SK-N-MC (cell line): ENCODE measurements around the gene ZNF398.
"Not testable (repeated sequence)": the region's sequence is repeated elsewhere in the genome, so short reads cannot be mapped to it uniquely, and the experiment has no call there.

Source experiments
- DNase-seq: peaks from one replicate; pipeline ENCODE4 v3.0.0-alpha.2; 2011; ENCODE audit warnings: low read depth, low spot score
- H3K27ac ChIP-seq: fragments of 200-600 bp; sonication (generic); 2 replicates; pipeline ENCODE4 v1.5.1; 2016; ENCODE audit warnings: mixed run types
- H3K36me3 ChIP-seq: fragments of 200-600 bp; sonication (generic); 2 replicates; pipeline ENCODE4 v1.6.1; 2017; ENCODE audit warnings: antibody characterized with exemption, low read length, mixed read lengths; ENCODE audit not compliant: insufficient read depth
- H3K4me3 ChIP-seq: fragments of 200-600 bp; sonication (generic); 2 replicates; pipeline ENCODE4 v1.5.1; 2016
- H3K9ac ChIP-seq: fragments of 200-600 bp; sonication (generic); 2 replicates; pipeline ENCODE4 v1.8.0; 2017; ENCODE audit warnings: mixed run types, mixed read lengths; ENCODE audit not compliant: insufficient read length
- H3K9me3 ChIP-seq: fragments of 200-600 bp; sonication (generic); 2 replicates; pipeline ENCODE4 v1.6.1; 2017; ENCODE audit warnings: low read depth, mild to moderate bottlenecking, antibody characterized with exemption, low read length, moderate library complexity, mixed read lengths
- EZH2 ChIP-seq: fragments of 200-600 bp; sonication (generic); IDR thresholded peaks from one replicate; pipeline ENCODE4 v1.6.1; 2017; ENCODE audit warnings: antibody characterized with exemption
- FOXP2 ChIP-seq: optimal IDR thresholded peaks from 2 replicates; pipeline ENCODE3; 2011; ENCODE audit warnings: mild to moderate bottlenecking, moderate library complexity; ENCODE audit not compliant: insufficient read depth; ENCODE audit errors: extremely low read length, control extremely low read depth
- POLR2AphosphoS5 ChIP-seq: IDR thresholded peaks from 2 replicates; pipeline ENCODE4 v1.6.1; 2012; ENCODE audit warnings: mild to moderate bottlenecking, low read depth, low read length, borderline replicate concordance

The ZNF398 gene

DNA sequence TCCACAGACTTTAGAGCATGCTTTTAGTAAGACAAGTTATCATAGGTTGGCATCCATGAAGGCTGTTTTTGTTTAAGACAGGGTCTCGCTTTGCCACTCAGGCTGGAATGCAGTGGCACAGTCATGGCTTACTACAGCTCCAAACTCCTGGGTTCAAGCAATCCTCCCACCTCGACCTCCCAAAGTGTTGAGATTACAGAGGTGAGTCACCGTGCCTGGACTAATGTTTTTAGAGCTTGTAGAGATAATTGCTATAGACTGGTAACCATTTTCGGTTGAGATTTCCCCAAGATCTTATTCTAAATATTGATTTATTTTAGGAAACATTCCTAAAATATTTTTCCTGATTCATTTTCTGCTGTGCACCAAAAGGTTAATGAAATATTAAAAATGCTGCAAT lies 5.4 kb upstream of the ZNF398 start:
- Histone ChIP-seq H3K9me3 (no peaks in the 10 kb centered on the region), H3K27ac (no peak overlapping the region), H3K4me3 (no peak overlapping the region), H3K9ac (no peak overlapping the region), H3K36me3 (no peaks in the 10 kb centered on the region)
- no peak for TF ChIP-seq FOXP2
- DNase-seq = no peak

DNA sequence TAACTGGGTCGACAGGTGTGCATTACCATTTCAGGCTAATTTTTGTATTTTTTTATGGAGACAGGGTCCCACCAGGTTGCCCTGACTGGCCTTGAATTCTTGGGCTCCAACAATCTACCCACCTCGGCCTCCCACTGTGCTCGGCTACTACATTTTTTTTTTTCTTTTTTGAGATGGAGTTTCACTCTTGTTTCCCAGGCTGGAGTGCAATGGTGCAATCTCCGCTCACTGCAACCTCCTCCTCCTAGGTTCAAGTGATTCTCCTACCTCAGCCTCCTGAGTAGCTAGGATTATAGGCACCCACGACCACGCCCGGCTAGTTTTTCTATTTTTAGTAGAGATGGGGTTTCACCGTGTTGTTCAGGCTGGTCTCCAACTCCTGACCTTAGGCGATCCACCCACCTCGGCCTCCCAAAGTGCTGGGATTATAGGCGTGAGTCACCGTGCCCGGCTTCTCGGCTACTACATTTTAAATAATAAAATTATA lies 2.8 kb upstream of the ZNF398 start:
- H3K27ac ChIP-seq, DNase-seq, H3K9me3 ChIP-seq, H3K36me3 ChIP-seq, H3K9ac ChIP-seq, H3K4me3 ChIP-seq: not testable (repeated sequence)

GRCh38 chr7:149145031-149145845 lies 2.0 kb upstream of the ZNF398 start:
- no peak for DNase-seq
- no peak for TF ChIP-seq FOXP2
- TF ChIP-seq EZH2 = no peak
- no peak for TF ChIP-seq POLR2AphosphoS5
- H3K27ac ChIP-seq = no peak overlapping the region
- 0 out of 2 replicates have a peak, but pooled peaks cover 4% of the 10 kb centered on the region for H3K36me3 ChIP-seq
- H3K9me3 ChIP-seq = no peaks in the 10 kb centered on the region
- no peak overlapping the region for H3K9ac ChIP-seq
- no peak overlapping the region for H3K4me3 ChIP-seq

DNA sequence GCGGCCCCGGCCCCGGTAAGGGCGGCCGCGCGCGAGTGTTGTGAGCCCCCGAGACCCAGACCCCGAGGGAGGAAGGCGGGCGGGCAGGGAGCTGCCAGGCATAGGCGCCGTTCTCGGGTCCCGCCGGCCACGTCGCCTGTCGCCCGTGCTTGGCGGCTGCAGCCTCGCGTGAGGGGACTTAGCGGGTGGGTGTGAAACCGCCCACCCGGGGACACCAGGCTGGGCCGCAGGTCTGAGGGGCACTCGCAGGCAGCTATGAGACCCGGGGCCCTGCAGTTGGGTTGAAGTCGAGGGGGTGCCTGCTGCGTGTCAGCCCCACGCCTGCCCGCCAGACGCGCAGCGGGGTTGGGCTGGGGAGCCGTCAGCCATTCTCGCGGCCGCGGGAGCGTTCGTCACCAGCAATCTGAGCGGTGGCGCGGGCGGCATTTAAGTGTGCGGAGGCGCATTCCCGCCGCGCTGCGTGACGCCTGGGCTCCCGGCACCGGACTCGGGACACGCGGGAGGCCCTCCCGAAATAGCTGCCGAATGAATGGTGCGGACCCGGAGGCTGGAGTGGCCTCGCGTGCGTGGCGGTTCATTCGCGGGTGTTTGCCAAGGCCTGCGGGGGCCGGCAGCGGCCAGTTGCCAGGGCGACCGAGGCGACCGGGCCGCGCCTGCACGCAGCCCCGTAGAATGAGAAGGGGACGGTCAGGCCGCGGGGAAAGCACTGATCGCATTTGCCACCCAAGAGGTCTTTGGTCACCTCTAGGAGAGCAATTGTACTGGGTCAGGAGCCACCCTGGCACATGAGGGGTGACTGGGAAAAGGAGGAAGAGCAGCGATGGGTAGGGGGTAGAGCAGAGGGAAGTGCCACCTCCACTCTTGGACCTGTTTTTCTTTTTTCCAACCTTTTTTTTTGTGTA lies 750 bp downstream of the ZNF398 start:
- Histone ChIP-seq H3K9ac (peak overlapping the region; percentile 91), H3K27ac (peak overlapping the region; percentile 57; the same call in 1 of the 2 replicates), H3K36me3 (peaks cover 4% of the 10 kb centered on the region; the same call in 1 of the 2 replicates), H3K4me3 (peak overlapping the region; percentile 97), H3K9me3 (no peaks in the 10 kb centered on the region)
- DNase-seq = no peak
- TF ChIP-seq FOXP2 (no peak), POLR2AphosphoS5 (no peak; the same call in 1 of the 2 replicates), EZH2 (no peak)

GRCh38 chr7:149150981-149151380 lies 3.7 kb downstream of the ZNF398 start:
- H3K4me3 ChIP-seq = no peak overlapping the region
- peaks cover 30% of the 10 kb centered on the region for H3K36me3 ChIP-seq
- H3K27ac ChIP-seq = no peak overlapping the region
- no peak overlapping the region for H3K9ac ChIP-seq
- no peak for DNase-seq
- TF ChIP-seq FOXP2 (no peak), EZH2 (no peak), POLR2AphosphoS5 (no peak)
- no peaks in the 10 kb centered on the region for H3K9me3 ChIP-seq

- no peaks in the 10 kb centered on the region for H3K9me3 ChIP-seq
- no peak for DNase-seq
- TF ChIP-seq POLR2AphosphoS5 (no peak), FOXP2 (no peak), EZH2 (no peak)
- no peak overlapping the region for H3K4me3 ChIP-seq
- no peak overlapping the region for H3K9ac ChIP-seq
- H3K36me3 ChIP-seq = peaks cover 42% of the 10 kb centered on the region
- no peak overlapping the region for H3K27ac ChIP-seq
Observed at GRCh38 chr7:149153346-149153745, 6.1 kb downstream of the ZNF398 start.

- H3K9ac ChIP-seq = no peak overlapping the region
- no peak for TF ChIP-seq EZH2
- TF ChIP-seq POLR2AphosphoS5 = no peak
- no peak for TF ChIP-seq FOXP2
- DNase-seq = no peak
- H3K9me3 ChIP-seq = no peaks in the 10 kb centered on the region
- H3K27ac ChIP-seq = no peak overlapping the region
- no peak overlapping the region for H3K4me3 ChIP-seq
- H3K36me3 ChIP-seq = peaks cover 42% of the 10 kb centered on the region
Observed at GRCh38 chr7:149154056-149154455, 6.8 kb downstream of the ZNF398 start.

- H3K27ac ChIP-seq = no peak overlapping the region
- no peaks in the 10 kb centered on the region for H3K9me3 ChIP-seq
- no peak for TF ChIP-seq FOXP2
- no peak for TF ChIP-seq EZH2
- no peak for TF ChIP-seq POLR2AphosphoS5
- no peak overlapping the region for H3K4me3 ChIP-seq
- peaks cover 52% of the 10 kb centered on the region for H3K36me3 ChIP-seq
- H3K9ac ChIP-seq = no peak overlapping the region
- DNase-seq = no peak
Observed at GRCh38 chr7:149156898-149157297, 9.6 kb downstream of the ZNF398 start.
